ENCODE results near the gene PCDHA9. TPM values are rescaled to one million over a fixed set of nuclear protein-coding genes. Genes with fewer than 3 reads are reported as not detected.
"Not testable (repeated sequence)": the region's sequence is repeated elsewhere in the genome, so short reads cannot be mapped to it uniquely, and the experiment has no call there.

The PCDHA9 gene, protein sequence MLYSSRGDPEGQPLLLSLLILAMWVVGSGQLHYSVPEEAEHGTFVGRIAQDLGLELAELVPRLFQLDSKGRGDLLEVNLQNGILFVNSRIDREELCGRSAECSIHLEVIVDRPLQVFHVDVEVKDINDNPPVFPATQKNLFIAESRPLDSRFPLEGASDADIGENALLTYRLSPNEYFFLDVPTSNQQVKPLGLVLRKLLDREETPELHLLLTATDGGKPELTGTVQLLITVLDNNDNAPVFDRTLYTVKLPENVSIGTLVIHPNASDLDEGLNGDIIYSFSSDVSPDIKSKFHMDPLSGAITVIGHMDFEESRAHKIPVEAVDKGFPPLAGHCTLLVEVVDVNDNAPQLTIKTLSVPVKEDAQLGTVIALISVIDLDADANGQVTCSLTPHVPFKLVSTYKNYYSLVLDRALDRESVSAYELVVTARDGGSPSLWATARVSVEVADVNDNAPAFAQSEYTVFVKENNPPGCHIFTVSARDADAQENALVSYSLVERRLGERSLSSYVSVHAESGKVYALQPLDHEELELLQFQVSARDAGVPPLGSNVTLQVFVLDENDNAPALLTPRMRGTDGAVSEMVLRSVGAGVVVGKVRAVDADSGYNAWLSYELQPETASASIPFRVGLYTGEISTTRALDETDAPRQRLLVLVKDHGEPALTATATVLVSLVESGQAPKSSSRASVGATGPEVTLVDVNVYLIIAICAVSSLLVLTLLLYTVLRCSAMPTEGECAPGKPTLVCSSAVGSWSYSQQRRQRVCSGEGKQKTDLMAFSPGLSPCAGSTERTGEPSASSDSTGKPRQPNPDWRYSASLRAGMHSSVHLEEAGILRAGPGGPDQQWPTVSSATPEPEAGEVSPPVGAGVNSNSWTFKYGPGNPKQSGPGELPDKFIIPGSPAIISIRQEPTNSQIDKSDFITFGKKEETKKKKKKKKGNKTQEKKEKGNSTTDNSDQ
- total RNA-seq (2021) (not detected in 2 replicates), Bru-seq, nascent RNA (percentile 8 among the genes with signal in this experiment), BruChase-seq, experiment 1, labeled RNA remaining after a 2-hour chase (percentile 13 among the genes with signal in this experiment), BruChase-seq, experiment 2, labeled RNA remaining after a 6-hour chase (not detected)
- long read RNA-seq = 0 reads

DNA sequence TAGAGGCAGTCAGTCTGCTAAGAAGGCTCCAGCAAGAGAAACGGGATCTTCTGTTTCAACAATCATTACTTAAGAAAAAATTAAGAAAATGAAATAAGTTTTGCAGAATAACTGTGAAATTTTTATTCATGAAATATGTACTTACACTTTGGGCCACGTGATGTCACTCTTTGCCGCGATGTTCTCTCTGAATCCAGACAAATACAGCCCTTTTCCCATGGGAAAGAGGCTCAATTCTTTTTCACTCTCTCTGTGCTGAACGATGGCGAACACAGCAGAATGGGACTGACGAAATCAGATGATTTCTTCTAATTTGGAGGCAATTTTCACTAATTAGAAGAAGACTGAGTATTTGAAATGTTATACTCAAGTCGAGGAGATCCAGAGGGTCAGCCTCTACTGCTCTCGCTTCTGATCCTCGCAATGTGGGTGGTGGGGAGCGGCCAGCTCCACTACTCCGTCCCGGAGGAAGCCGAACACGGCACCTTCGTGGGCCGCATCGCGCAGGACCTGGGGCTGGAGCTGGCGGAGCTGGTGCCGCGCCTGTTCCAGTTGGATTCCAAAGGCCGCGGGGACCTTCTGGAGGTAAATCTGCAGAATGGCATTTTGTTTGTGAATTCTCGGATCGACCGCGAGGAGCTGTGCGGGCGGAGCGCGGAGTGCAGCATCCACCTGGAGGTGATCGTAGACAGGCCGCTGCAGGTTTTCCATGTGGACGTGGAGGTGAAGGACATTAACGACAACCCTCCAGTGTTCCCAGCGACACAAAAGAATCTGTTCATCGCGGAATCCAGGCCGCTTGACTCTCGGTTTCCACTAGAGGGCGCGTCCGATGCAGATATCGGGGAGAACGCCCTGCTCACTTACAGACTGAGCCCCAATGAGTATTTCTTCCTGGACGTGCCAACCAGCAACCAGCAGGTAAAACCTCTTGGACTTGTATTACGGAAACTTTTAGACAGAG lies at the start of gene PCDHA9:
TSS of gene PCDHA9 (plus strand) at position 244 of the 964 bp plus-strand sequence. CDS start at position 358, 114 bp downstream.
- H3K4me2 ChIP-seq; H2AFZ ChIP-seq; H3K27me3 ChIP-seq (ENCODE audit: insufficient read depth, low read depth); H3K4me3 ChIP-seq; intact Hi-C loops (cut with micrococcal nuclease; ENCODE audit: unreplicated experiment); DNase-seq; H3K79me2 ChIP-seq (ENCODE audit: low read depth); H3K4me1 ChIP-seq (replicated peaks; ENCODE audit: insufficient read depth); H4K20me1 ChIP-seq (ENCODE audit: insufficient read depth); H3F3A ChIP-seq (ENCODE audit: insufficient read depth, low read depth); H3K9me3 ChIP-seq (ENCODE audit: insufficient read depth, low read depth); H3K9me2 ChIP-seq (ENCODE audit: insufficient read depth); BruUV-seq (replicated peaks); H3K27ac ChIP-seq; H3K36me3 ChIP-seq (ENCODE audit: low read depth); POLR2A ChIA-PET (ENCODE audit: unreplicated experiment): not testable (repeated sequence)
- CTCF ChIA-PET = interaction anchor here (0.5 kb wide), 1 partner anchor 490 kb away, joined by 7 read pairs; no protein-coding TSS in a partner anchor

DNA sequence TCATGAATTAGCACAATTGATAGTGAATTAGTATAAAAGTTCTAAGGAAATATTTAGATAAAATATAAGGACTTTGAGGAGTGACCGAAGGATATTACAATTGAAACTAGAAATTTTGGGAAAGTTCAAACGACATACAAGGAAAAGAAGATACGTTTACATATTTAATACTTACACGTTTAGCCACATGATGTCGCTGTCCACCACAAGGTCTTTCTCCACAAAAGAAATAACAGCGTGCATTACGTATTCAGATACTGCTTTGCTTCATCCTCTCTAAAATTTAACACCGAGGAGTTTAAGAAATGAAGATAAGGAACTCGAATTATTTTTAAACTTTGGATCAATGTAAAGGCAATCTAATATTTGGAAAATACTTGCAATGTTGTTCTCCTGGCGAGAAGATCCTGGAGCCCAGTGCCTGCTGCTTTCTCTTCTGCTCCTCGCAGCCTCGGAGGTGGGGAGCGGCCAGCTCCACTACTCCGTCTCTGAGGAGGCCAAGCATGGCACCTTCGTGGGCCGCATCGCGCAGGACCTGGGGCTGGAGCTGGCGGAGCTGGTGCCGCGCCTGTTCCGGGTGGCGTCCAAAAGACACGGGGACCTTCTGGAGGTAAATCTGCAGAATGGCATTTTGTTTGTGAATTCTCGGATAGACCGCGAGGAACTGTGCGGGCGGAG lies 47.2 kb upstream of the PCDHA9 start, which contains the start of gene PCDHA3:
TSS of gene PCDHA3 (plus strand) at position 242 of the 678 bp plus-strand sequence.
- no TSS peak for BruUV-seq (replicated peaks)
- no peaks in the 10 kb centered on the region for H3K4me1 ChIP-seq (replicated peaks; ENCODE audit: insufficient read depth)
- no peak within 1 kb of the TSS for H3K4me2 ChIP-seq
- H3K27ac ChIP-seq = no peak within 1 kb of the TSS
- CTCF ChIA-PET = no interaction called here
- intact Hi-C loops (cut with micrococcal nuclease; ENCODE audit: unreplicated experiment) = no loop called here
- H4K20me1 ChIP-seq (ENCODE audit: insufficient read depth) = no peaks in the 10 kb centered on the region
- no peaks in the 10 kb centered on the region for H3F3A ChIP-seq (ENCODE audit: insufficient read depth, low read depth)
- peaks cover 14% of the 10 kb centered on the region; the same call in 1 of the 2 replicates for H3K9me3 ChIP-seq (ENCODE audit: insufficient read depth, low read depth)
- no peaks in the 10 kb centered on the region for H3K27me3 ChIP-seq (ENCODE audit: insufficient read depth, low read depth)
- no peak for DNase-seq
- TF ChIP-seq, protein P1, sequence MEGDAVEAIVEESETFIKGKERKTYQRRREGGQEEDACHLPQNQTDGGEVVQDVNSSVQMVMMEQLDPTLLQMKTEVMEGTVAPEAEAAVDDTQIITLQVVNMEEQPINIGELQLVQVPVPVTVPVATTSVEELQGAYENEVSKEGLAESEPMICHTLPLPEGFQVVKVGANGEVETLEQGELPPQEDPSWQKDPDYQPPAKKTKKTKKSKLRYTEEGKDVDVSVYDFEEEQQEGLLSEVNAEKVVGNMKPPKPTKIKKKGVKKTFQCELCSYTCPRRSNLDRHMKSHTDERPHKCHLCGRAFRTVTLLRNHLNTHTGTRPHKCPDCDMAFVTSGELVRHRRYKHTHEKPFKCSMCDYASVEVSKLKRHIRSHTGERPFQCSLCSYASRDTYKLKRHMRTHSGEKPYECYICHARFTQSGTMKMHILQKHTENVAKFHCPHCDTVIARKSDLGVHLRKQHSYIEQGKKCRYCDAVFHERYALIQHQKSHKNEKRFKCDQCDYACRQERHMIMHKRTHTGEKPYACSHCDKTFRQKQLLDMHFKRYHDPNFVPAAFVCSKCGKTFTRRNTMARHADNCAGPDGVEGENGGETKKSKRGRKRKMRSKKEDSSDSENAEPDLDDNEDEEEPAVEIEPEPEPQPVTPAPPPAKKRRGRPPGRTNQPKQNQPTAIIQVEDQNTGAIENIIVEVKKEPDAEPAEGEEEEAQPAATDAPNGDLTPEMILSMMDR (conservative IDR thresholded peaks at IDR 0.05) = no peak
- TF ChIP-seq EZH2 (IDR thresholded peaks at IDR 0.05; ENCODE audit: low read depth) = no peak
- no peaks in the 10 kb centered on the region for H3K36me3 ChIP-seq (ENCODE audit: low read depth)
- no peaks in the 10 kb centered on the region; the same call in 1 of the 2 replicates for H3K9me2 ChIP-seq (ENCODE audit: insufficient read depth)
- POLR2A ChIA-PET (ENCODE audit: unreplicated experiment) = no interaction called here
- H3K4me3 ChIP-seq = no peak within 1 kb of the TSS
- H2AFZ ChIP-seq = no peak within 1 kb of the TSS
- H3K79me2 ChIP-seq (ENCODE audit: low read depth) = no peaks in the 10 kb centered on the region

DNA sequence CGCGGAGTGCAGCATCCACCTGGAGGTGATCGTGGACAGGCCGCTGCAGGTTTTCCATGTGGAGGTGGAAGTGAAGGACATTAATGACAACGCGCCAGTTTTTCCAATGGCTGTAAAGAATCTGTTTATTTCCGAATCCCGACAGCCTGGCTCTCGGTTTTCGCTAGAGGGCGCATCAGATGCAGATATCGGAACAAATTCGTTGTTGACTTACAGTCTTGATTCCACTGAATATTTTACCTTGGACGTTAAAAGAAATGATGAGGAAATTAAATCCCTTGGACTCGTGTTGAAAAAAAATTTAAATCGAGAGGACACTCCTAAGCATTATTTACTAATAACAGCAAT lies 46.7 kb upstream of the PCDHA9 start:
- ChIA-PET POLR2A (ENCODE audit: unreplicated experiment) (no interaction called here), CTCF (no interaction called here)
- Histone ChIP-seq H3K4me2 (no peak overlapping the region), H3K27me3 (ENCODE audit: insufficient read depth, low read depth) (no peaks in the 10 kb centered on the region), H3K36me3 (ENCODE audit: low read depth) (no peaks in the 10 kb centered on the region), H3K4me1 (replicated peaks; ENCODE audit: insufficient read depth) (no peaks in the 10 kb centered on the region), H3K9me2 (ENCODE audit: insufficient read depth) (no peaks in the 10 kb centered on the region; the same call in 1 of the 2 replicates), H3K4me3 (no peak overlapping the region), H3K9me3 (ENCODE audit: insufficient read depth, low read depth) (peaks cover 14% of the 10 kb centered on the region; the same call in 1 of the 2 replicates), H2AFZ (no peak overlapping the region), H4K20me1 (ENCODE audit: insufficient read depth) (no peaks in the 10 kb centered on the region), H3K27ac (no peak overlapping the region), H3K79me2 (ENCODE audit: low read depth) (no peaks in the 10 kb centered on the region), H3F3A (ENCODE audit: insufficient read depth, low read depth) (no peaks in the 10 kb centered on the region)
- no TSS peak for BruUV-seq (replicated peaks)
- TF ChIP-seq, protein P1 (conservative IDR thresholded peaks at IDR 0.05) = no peak
- TF ChIP-seq EZH2 (IDR thresholded peaks at IDR 0.05; ENCODE audit: low read depth) = no peak
- intact Hi-C loops (cut with micrococcal nuclease; ENCODE audit: unreplicated experiment) = no loop called here
- no peak for DNase-seq

DNA sequence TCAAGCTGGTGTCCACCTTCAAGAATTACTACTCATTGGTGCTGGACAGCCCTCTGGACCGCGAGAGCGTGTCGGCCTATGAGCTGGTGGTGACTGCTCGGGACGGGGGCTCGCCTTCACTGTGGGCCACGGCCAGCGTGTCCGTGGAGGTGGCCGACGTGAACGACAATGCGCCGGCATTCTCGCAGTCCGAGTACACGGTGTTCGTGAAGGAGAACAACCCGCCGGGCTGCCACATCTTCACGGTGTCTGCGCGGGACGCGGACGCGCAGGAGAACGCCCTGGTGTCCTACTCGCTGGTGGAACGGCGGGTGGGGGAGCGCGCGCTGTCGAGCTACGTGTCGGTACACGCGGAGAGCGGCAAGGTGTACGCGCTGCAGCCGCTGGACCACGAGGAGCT lies 45.8 kb upstream of the PCDHA9 start:
- H3K27me3 ChIP-seq (ENCODE audit: insufficient read depth, low read depth); H2AFZ ChIP-seq; CTCF ChIA-PET; DNase-seq; BruUV-seq (replicated peaks); H3F3A ChIP-seq (ENCODE audit: insufficient read depth, low read depth); H3K4me2 ChIP-seq; H3K9me2 ChIP-seq (ENCODE audit: insufficient read depth); intact Hi-C loops (cut with micrococcal nuclease; ENCODE audit: unreplicated experiment); POLR2A ChIA-PET (ENCODE audit: unreplicated experiment); H3K79me2 ChIP-seq (ENCODE audit: low read depth); H3K4me3 ChIP-seq; H4K20me1 ChIP-seq (ENCODE audit: insufficient read depth); H3K27ac ChIP-seq; H3K4me1 ChIP-seq (replicated peaks; ENCODE audit: insufficient read depth); H3K36me3 ChIP-seq (ENCODE audit: low read depth): not testable (repeated sequence)
- peaks cover 14% of the 10 kb centered on the region; the same call in 1 of the 2 replicates for H3K9me3 ChIP-seq (ENCODE audit: insufficient read depth, low read depth)

All from PC-9 (cell line).